AG09319 (cell line): ENCODE data around the gene FUT9.

Experiments
- DNase-seq: peaks from one replicate; pipeline ENCODE4 v3.0.0-alpha.2; 2010; ENCODE audit warnings: low read depth; ENCODE audit errors: extremely low read depth
- CTCF ChIP-seq: IDR thresholded peaks from 2 replicates; pipeline ENCODE4 v1.5.1; 2011; ENCODE audit warnings: low read depth, mild to moderate bottlenecking, inconsistent platforms, low read length, moderate library complexity

The FUT9 gene

GRCh38 chr6:96015518-96016333 lies at the start of gene FUT9:
FUT9 (plus strand) TSS chr6:96015974; CDS start chr6:96203156, 187,182 bp downstream.
- TF ChIP-seq CTCF, result no peak
- no peak for DNase-seq

GRCh38 chr6:95967594-95967993 lies 48.2 kb upstream of the FUT9 start:
- TF ChIP-seq CTCF, result no peak
- no peak for DNase-seq

- TF ChIP-seq CTCF, result no peak
- no peak for DNase-seq
Observed at GRCh38 chr6:95973976-95974375, 41.8 kb upstream of the FUT9 start.

GRCh38 chr6:95978230-95978629 lies 37.5 kb upstream of the FUT9 start:
- TF ChIP-seq CTCF, result no peak
- no peak for DNase-seq

- no peak for TF ChIP-seq CTCF
- no peak for DNase-seq
Observed at GRCh38 chr6:95991906-95992305, 23.9 kb upstream of the FUT9 start.

- TF ChIP-seq CTCF, result no peak
- no peak for DNase-seq
Observed at GRCh38 chr6:95994151-95994550, 21.6 kb upstream of the FUT9 start.

GRCh38 chr6:95998133-95998532 lies 17.6 kb upstream of the FUT9 start:
- TF ChIP-seq CTCF, result no peak
- no peak for DNase-seq
